Limb (tissue), 2 donors: Measurements from ENCODE around the gene KCNF1.
A peak's percentile ranks its signal among the peaks of the same experiment; 100 is the strongest.

ENCODE experiments used
- DNase-seq, 2 donors: peaks; one replicate each; pipeline ENCODE4 v3.0.0-alpha.2; 2016; ENCODE audit errors: extremely low spot score in 2 of 2

Gene KCNF1

DNA sequence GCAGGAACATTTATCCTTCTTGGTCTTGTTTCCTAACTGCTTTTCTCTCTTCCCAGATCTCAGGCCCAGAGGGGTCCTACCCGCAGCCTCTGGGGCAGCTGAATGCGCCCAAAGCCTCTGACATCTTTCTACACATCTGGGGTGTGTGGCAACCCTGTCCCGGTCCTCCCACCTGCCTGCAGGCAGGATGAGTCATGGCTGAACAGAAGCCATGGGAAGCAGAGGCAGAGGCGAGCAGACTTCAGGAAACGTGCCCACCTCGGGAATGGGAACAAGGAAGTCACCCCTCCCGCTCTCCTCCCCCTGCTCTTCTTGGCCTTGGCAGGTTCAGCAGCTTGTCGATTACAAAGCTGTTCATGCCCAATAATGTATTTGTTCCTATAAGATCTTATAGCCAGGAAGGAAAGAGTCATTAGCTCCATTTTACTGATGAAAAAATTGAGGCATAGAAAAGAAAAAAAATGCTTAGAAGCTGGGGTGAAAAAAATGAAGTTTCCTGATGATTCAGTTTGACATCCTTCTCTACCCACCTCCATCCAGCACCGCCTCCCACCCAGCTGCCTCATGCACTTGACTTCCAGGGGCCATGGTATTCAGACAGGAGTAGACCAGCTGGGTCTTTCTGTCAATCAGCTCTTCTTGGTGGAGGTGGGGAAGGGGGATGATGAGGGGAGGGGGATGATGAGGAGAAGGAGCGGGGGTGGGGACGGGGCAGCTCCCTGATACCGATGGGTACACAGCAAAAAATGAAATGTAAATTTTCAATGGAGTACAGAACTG, 10.4 kb upstream of the KCNF1 start:
- no peak for DNase-seq

- DNase-seq: no peak
Measured at GRCh38 chr2:10903861-10904210, 7.9 kb upstream of the KCNF1 start.

DNA sequence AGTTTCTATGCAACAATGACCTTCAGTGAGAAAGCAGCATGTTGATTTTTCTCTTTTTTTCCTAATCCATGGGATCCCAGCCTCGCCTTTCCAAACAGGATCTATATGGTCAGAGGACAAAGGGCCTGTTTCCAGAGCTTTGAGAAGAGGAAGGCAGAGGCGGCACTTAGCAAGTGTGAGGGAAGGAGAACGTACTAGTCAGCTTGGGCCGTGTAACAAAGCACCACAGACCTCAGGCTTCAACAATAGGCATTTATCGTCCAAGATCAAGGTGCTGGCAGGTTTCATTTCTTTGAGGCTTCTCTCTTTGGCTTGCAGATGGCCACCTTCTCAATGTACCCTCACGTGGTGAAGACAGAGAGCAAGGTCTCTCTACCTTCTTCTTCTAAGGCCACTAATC, 7.3 kb upstream of the KCNF1 start:
- DNase-seq: no peak

GRCh38 chr2:10905006-10905861, 6.5 kb upstream of the KCNF1 start:
- DNase-seq: no peak

GRCh38 chr2:10905862-10906143, 5.9 kb upstream of the KCNF1 start:
- no peak for DNase-seq

DNA sequence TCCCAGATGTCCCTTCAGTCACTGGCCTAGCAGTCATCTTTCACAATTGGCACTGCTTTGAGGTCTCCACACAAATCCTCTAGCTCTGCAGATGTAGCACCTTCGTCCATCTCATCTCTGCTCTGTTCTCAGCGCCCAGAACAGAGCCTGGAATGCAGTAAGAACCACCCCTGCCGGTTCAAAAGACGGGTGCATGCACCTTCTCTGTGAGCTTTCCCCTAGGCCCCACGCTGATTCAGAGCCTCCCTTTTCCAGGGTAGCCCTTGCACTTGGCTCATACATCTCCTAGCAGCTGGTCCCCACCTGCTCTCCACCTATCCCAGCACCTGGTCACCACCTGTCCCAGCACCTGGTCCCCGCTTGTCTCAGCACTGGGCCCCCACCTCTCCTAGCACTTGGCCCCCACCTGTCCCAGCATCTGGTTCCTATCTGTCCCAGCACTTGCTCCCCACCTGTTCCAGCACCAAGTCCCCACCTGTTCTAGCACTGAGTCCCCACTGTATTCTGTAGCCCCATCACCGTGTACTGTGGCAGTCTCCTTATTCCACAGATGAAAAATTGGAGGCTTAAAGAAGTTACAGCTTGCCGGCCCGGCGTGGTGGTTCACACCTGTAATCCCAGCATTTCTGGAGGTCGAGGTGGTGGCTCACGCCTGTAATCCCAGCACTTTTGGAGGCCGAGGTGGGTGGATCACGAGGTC, 4.7 kb upstream of the KCNF1 start:
- DNase-seq: no peak

DNA sequence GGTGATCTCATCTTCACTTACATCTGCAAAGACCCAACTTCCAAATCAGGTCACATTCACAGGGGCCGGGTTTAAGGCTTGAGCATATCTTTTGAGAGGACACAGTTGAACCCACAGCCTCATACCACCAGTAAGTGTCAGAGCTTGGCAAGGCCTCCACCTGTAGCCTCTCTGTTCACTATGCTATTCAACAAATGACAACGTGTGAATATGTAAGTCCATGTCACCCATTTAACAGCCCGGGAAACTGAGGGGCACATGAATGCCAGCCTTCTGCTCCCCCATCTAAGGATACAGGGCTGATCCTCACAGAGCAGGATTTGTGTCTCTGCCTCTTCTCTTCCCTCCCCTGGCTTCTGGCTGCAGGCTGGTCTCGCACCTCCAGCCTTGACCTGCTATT, 3.5 kb upstream of the KCNF1 start:
- DNase-seq: no peak

DNA sequence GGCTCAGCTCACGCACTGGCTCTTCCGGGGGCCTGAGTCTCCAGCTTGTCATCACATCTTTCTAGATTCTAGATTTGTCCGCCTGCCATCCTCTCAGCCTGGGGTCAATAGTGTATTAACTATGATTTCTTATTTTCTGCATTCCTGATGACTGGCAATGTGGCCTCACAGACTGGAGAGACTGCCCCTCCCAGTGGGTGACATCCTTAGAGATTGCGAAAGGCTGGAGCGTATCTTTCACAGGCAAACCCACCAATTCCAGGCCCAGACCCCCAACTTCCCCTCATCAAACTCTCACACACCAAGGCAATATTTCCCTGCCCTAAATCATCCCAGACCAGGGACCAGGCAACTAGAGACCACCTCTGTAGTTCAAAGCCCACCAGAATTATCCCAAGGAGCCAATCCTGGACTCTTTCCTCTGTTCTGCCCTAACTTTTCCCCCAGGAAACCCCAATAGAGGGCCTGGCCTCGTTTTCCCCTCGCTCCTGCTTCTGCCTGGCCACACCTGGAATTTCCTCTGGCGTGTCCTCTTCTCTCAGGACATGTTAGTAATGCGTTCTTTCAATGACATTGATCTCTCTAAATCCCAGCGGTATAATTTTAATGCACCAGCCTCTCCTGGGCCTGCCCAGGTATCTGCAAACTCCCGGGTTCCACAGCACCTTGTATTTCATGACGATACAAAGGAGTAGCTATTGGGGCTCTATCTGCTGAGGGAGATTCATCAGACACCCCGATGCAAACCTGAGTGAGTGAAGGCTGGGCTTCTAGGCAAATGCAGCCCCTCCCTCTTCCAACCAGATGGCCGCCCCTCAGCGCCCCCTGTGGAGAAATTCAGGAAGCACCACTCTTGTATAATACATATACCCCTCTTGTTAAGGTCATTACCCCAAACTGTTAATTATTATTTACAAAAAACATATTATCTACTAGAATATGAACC, 2.4 kb upstream of the KCNF1 start:
- no peak for DNase-seq

DNA sequence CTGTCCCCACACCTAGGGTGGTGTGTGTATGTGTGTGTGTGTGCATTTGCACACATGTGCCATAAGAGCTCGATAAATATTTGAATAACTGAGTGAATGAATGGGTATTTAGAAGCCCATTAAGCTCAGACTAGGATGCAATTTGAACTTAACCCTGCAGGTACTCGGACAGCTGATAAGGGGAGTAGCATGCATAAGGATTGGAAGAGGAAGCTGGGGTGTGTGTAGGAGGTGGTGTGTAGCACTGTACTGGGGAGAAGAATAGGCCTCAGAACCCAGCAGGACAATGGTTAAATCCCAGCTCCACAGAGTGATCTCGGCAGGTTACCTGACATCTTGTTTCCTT, 1.8 kb upstream of the KCNF1 start:
- no peak for DNase-seq

DNA sequence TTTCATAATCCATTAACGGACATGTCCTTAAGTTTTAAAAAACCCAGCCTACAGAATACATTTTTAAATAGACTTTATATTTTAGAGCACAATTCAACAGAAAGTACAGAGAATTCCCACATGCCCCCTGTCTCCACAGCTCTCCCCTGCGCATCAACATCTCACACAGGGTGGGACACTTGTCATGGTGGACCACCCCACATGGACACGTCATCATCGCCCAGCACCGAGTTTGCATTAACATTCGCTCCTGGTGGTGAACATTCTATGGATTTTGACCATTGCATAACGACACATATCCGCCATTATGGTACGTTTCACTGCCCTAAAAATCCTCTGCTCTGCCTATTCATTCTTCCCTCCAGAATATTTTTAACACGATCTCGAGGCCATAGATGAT, 1.1 kb upstream of the KCNF1 start:
- DNase-seq: no peak

DNA sequence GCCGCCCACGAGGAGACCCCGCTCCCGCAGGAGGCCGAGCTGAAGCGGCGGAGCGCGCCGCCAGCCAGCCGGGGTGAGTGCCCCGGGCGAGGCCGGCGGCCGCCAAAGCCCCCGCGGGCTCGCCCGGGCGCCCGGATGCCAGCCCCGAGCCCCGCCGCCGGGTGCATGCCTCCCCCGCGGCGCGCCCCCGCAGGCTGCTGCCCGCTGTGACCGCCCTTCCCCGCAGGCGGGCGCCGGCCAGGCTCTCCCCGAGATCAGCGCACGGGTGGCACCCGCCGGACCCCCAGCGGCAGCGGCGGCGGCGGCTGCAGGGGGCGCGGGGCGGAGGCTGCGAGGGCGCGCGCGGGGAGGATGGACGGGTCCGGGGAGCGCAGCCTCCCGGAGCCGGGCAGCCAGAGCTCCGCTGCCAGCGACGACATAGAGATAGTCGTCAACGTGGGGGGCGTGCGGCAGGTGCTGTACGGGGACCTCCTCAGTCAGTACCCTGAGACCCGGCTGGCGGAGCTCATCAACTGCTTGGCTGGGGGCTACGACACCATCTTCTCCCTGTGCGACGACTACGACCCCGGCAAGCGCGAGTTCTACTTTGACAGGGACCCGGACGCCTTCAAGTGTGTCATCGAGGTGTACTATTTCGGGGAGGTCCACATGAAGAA, 470 bp downstream of the KCNF1 start:
- DNase-seq: no peak

DNA sequence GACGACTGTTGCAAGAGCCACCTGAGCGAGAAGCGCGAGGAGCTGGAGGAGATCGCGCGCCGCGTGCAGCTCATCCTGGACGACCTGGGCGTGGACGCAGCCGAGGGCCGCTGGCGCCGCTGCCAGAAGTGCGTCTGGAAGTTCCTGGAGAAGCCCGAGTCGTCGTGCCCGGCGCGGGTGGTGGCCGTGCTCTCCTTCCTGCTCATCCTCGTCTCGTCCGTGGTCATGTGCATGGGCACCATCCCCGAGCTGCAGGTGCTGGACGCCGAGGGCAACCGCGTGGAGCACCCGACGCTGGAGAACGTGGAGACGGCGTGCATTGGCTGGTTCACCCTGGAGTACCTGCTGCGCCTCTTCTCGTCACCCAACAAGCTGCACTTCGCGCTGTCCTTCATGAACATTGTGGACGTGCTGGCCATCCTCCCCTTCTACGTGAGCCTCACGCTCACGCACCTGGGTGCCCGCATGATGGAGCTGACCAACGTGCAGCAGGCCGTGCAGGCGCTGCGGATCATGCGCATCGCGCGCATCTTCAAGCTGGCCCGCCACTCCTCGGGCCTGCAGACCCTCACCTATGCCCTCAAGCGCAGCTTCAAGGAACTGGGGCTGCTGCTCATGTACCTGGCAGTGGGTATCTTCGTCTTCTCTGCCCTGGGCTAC, 1.2 kb downstream of the KCNF1 start:
- DNase-seq: no peak

DNA sequence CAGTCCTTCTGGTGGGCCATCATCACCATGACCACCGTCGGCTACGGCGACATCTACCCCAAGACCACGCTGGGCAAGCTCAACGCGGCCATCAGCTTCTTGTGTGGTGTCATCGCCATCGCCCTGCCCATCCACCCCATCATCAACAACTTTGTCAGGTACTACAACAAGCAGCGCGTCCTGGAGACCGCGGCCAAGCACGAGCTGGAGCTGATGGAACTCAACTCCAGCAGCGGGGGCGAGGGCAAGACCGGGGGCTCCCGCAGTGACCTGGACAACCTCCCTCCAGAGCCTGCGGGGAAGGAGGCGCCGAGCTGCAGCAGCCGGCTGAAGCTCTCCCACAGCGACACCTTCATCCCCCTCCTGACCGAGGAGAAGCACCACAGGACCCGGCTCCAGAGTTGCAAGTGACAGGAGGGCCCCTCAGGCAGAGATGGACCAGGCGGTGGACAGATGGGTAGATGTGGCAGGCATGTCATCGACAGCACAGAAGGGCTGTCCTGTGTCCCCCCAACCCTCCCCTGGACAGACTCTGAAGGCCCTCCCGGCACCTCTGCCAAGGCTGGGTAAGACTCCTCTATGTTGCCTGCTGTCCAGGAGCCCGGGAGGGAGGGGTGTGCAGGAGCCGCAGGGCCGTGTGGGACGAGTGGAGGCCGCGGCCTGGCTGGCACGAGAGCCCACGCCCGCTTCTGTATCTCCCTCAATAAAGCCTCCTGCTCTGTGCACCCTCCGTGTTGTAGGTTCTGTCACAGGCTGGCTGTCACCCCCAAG, 2.0 kb downstream of the KCNF1 start:
- DNase-seq: no peak

- DNase-seq: no peak
Measured at GRCh38 chr2:10914272-10914693, 2.5 kb downstream of the KCNF1 start.

- no peak for DNase-seq
Measured at GRCh38 chr2:10915236-10915635, 3.5 kb downstream of the KCNF1 start.

GRCh38 chr2:10915731-10916276, 4.1 kb downstream of the KCNF1 start:
- no peak for DNase-seq

- no peak for DNase-seq
Measured at GRCh38 chr2:10916953-10917352, 5.2 kb downstream of the KCNF1 start.

DNA sequence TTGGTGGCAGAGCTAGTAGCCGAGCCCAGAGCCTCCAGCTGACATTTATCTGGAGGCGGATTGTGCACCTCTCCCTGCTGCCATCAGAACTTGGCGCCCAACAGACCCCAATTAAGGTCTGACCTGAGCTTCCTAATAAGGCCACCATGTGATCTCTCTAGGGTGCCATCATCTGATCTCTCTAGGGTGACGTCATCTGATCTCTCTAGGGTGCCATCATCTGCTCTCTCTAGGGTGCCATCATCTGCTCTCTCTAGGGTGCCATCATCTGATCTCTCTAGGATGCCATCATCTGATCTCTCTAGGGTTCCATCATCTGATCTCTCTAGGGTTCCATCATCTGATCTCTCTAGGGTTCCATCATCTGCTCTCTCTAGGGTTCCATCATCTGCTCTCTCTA, 6.2 kb downstream of the KCNF1 start:
- no peak for DNase-seq

DNA sequence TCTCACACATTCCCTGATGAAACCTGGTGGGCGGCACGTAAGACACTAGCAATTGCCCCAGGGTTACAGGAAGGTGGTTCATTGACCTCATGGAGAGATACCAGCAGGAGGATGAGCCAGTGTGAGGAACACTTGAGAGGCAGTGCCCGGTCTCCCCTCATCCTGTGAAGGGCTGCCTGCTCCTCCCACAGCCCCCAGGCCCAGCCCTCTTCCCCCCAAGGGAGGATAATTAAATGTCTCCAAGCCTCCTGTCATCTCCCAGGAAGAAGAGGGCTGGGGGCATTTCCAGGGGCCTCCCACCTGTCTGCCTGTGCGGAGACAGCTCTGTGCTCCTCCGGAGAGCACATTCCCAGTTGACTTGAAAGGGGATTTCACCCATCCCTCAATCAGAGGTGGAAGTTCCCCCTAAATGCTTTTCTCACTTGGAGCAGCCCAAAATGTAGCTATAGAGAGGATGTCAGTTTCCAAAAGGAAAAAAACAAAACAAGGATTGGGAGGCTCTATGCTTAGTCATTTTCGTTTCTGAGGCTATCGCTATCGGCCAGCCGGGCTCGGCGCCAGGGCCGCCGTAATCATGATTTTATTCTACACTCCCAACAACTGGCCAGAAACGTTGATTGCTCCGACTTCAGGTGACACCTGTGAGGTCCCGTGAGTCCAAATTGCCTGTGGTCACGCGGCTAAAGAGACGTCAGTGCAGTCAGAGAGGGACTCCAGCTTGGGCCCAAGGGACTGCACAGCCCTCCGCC, 7.1 kb downstream of the KCNF1 start:
- DNase-seq: peak in 1 of 2 donors; percentile 3
